ENCODE results near the gene MRPS7.

DNA sequence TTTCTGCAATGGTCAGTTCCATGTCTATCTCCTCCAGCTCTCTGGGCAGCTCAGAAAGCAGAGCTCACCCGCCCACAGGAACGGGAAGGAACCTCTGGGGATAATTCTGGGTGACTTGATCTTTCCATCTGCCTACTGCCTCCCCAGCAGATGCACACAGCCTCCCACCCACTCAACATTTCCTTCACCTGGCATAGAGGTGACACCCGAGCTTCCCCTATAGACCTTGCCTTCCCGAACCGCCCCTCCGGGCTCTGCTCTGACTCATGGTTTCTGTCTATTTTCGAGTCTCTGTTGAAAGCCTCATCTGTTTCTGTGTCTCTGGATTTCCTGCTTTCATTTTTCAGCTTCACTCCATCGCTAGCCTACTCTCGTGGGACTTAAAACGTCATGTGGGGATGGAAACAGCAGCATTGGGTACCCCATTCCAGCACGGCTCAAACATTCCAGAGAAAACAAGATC, 11.6 kb upstream of the MRPS7 start:
- TF ChIP-seq EZH2 (IDR thresholded peaks at IDR 0.05; ENCODE audit: low read depth): no peak
- TF ChIP-seq, protein P1, sequence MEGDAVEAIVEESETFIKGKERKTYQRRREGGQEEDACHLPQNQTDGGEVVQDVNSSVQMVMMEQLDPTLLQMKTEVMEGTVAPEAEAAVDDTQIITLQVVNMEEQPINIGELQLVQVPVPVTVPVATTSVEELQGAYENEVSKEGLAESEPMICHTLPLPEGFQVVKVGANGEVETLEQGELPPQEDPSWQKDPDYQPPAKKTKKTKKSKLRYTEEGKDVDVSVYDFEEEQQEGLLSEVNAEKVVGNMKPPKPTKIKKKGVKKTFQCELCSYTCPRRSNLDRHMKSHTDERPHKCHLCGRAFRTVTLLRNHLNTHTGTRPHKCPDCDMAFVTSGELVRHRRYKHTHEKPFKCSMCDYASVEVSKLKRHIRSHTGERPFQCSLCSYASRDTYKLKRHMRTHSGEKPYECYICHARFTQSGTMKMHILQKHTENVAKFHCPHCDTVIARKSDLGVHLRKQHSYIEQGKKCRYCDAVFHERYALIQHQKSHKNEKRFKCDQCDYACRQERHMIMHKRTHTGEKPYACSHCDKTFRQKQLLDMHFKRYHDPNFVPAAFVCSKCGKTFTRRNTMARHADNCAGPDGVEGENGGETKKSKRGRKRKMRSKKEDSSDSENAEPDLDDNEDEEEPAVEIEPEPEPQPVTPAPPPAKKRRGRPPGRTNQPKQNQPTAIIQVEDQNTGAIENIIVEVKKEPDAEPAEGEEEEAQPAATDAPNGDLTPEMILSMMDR (conservative IDR thresholded peaks at IDR 0.05): no peak
